ENCODE results near the gene HGFAC.

The HGFAC gene

DNA sequence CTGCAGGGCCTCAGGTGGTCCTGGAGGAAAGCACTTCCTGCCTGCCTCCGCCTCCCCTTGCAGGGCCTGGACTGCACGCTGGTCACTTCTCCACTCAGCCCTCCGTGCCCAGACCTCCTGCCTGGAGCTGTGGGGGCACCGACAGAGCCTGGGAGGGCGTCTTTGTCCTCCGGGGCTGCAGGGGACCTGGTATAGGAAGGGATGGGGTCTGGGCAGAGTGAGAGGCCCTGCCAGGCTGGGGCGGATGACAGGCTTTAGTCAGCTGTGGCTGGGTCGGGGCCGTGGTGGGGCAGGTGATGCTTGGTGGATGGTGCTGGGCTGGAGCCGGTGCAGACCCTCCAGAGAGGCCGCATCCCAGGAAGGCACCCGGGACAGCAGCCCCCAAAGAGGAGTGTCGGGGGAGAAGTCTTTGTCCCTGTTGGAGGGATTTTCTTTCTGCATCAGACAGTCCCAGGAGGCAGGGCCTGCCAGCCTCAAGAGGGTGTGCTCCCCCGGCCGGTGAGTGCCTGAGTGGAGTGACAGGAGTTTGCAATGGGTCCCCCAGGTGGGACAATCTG, 22.7 kb downstream of the HGFAC start:
- DNase-seq = no peak

DNA sequence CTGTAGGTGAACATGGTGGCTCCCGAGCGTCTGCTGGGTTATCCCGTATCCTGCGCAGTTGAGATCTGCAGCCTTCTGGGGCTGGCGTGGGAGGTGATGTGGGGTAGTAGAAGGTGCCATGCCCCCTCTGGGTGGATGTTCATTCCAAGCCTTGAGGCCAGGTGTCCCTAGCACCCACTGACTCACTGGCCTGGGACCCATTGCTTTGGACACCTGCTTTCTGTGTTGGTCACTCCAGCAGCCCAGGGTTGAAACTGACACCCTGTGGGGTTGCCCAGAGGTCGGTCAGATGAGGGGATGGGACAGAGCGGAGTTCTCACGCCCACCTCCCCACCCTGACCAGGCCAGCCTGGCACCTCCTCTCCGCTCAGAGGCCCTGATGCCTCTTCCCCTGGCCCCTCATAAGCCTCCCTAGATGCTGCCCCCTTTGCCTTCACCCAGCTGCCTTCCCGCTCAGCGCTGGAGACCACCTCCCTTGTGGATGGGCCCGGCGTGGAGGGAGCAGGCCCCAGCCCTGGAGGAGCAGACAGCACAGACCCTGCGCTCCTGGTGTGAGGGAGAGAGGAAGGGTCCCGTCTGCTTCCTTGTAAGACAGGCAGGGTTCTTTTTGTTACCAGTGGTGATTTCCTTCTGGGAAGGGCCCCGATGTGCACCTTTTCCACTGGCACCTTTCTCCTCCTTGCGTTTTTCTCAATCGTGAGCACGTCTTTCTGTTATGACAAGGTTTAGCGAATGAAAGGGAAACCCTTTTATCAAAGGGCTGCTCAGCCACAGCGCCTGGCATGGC, 23.3 kb downstream of the HGFAC start:
- DNase-seq = no peak

DNA sequence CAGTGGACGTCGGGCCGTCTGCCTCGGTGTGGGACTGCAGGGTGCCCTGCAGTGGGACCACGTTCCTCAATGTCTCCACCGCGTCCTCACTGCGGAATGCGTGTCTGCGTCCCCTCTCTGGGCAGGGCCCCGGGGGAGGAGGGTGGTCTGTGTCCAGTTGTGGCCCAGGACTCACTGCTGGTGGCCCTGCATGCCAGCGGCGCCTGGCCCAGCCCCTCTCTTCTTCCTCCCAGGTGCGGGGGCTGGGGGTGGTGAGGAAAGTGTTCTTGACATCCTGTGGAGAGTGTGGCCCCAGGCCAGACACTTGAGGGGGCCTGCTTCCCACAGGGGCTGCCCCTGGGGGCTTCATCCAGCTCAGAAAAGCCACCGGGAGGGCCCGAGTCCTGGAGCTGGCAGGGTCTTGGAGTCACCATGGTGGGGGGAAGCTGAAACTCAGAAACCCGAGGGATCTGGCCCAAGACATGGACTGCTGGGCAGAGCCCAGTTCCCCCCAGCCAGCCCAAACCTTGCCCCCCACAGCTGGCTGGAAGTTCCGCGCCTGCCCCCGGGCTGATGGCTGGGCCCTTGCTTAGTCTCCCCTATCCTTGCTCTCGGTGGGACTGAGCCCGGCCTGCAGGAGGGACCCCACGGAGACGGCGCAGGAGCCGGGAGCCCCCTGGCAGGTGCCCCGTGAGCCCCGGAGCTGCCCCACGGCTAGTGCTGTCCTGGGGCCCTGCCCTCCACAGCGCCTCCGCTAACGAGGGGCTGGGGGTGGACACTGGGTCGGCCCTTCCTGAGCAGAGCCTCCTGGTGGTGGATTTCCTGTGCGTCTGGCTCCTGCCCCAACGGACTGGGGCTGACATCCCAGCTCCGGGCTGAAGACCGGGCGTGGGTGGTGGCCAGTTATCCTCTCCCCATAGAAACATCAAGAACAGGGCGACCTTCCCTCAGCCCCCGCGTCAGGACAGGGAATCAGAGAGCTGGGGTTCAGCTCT, 24.2 kb downstream of the HGFAC start:
- no peak for DNase-seq

DNA sequence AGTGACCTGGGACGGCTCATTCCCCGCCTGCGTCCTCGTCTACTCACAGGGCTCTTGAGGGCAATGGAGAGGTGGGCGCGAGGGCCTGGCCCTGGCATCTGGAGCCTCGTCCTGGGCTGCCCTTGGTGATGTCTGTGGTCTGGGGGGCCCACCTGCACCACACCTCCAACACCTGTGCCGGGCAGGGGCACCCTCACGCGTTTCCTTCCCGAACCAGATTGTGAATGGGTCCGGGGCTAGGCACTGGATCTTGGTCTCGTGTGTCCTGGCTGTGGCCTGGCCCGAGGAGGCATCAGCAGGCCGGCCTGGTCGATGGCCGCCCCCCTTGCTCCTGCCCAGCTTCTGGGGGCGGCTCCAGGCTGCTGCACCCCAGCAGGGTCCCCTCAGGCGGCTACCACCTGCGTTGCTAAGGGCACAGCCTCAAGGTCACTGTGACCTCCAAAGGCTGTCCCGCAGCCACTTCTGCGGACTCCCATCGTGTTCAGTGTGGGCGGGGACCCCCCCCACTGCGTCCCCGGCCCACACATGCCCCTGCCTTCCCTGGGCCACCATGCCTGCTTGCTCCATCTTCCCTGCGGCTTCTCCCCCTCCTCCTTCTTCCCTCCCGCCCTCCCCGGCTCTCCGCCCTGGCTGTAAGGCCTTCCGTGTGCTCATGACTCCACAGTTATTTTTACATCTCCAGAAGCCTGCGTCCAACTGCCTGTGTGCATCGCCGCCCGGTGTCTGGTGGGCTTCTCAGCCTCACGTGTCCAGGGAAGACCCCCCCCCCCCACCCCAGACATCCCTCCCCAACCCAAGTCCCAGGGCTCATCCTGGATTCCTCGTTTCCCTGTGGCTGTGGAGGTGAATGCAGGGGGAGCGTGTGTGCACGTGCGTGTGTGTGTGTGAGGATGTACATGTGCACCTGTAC, 25.2 kb downstream of the HGFAC start:
- no peak for DNase-seq

DNA sequence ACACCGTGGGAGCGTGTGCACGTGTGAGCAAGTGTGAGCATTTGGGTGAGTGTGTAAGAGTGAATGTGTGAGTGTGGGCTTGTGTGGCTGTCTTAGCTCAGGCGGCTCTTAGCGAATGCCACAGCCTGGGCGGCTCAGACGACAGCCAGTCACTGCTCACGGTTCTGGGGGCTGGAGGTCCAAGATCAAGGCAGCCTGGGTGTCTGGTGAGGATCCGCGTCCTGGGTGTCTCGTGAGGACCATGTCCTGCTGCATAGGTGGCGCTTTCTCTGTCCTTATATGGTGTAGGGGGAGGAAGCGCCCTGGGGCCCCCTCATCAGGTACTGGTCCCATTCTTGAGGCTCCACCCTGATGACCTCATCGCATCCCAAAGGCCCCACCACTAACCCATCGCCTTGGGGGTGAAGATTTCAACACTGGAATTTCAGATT, 25.8 kb downstream of the HGFAC start:
- no peak for DNase-seq

DNA sequence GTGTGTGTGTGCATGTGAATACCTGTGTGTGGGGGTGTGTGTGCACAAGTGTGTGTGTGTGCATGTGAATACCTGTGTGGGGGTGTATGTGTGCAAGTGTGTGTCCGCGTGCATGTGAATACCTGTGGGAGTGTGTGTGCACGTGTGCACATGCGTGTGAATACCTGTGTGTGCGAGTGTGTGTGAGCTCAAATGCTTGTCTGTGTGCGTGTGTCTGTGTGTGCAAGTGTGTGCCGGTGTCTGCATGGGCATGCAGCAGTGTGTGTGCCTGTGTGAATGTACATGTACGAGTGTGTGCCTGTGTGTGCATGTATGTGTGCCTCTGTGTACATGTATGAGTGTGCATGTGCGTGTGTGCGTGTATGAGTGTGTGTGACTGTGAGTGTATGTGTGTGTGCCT, 26.4 kb downstream of the HGFAC start:
- no peak for DNase-seq

DNA sequence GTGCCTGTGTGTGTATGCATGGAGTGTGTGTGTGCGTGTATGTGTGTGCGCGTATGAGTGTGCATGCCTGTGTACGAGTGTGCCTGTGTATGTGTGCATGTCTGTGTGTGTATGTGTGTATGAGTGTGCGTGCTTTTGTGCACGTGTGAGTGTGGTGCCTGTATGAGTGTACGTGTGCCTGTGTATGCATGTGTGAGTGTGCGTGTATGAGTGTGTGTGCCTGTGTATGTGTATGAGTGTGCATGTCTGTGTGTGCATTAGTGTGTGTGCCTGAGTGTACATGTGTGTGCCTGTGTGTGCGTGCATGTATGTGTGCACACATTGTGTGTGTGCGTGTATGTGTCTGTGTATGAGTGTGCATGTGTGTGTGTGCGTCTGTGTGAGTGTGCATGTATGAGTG, 27.0 kb downstream of the HGFAC start:
- no peak for DNase-seq

DNA sequence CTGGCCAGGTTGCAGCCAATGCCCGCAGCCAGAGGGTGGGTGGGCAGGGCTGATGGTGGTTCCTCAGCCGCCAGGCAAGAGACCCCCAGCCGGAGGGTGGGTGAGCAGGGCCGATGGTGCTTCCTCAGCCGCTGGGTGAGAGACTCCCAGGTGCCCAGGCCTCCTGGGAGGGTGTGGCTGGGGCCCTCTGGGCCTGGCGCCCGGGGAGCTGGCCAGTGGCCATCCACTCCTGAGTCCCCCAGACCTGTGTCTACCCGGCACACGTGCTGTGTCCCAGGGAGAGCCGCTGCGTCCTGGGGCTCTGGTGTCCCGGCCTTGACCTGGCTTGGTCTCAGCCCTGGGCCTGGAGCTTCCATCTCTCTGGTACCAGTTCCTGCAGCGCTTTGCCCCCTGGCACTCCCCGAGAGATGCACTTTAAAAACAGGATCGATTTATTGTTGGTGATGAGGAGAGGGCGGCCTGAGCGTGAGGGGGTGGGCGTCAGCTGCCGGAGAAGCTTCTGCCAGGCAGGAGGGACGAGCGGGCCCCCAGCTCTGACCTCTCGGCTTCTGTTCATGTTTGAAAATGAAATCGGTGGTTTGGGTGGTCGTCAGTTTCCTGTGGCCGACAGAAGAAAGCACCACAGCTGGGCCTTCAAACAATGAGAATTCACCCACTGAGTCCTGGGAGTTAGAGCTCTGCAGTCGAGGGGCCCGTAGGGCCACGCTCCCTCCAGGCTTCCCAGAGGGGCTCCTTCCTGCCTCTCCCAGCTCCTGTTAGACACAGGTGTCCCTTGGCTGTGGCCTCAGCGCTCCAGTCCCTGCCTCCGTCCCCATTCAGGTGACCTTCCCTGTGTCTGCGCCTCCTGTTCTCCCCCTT, 27.8 kb downstream of the HGFAC start:
- no peak for DNase-seq

DNA sequence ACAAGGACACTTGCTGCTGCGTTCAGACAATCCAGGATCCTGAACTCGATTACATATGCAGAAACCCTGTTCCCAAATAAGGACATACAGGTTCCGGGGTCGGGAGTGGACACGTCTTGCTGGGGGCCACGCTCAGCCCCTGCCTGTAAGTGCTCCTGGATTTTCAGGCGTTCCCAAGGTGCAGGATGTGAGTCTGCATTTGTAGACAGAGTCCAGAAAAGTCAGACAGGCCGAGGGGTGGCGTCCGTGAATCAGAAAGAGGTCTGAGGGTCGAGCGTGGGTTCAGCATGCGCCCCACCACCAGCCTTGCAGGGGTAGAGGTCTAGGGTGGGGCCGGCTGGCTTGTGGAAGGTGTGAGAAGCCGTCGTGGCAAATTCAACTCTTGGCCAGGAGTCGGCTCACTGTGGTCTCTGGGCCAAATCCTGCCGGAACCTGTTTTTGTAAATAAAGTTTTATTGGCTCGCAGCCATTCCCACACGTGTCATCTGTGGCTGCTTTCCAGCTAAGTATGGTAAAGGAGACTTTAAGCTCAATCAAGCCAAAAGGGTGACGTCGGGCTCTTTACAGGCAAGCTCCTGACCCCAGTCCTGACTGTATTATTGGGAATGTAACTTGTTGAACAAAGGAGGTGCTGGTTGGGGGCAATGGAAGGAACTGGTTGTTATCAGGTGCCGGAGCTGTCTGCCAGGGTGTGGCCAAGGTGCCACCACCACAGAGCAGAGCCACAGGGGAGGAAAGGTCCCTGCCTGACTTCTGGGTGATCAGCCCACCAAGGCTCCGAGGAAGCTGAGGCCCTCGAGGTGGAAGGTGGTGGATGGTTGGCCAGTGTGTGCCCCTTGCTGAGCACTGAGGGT, 28.7 kb downstream of the HGFAC start:
- no peak for DNase-seq

DNA sequence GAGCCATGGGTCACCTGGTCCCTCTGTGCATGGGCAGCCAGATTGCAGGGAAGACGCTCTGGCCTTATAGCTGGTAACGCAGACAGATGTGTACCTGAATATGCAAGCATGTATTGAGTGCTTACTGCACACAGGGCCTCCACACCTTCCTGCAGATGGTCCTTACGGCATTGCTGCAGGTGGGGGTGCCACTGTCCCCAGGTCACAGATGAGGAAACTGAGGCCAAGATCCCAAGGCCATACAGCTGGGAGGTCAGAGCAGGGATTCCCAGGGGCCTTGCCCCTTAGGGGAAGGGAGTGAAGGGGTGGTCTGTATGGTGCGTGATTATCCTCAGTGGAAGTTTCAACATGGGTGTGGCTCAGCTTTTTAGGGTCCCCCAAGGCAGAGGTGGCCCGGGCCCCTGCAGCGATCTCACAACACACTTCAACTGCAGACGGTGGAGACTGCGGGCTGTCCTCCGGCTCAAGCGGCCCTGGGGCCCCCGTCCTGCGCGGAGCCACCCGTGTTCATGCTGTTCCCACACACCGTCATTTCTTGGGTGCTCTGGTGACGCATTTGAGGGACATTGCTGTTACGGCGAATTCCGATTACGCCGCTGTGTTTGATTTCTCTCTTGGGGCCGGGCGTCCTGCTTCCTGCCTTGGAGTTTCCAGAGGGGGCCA, 29.5 kb downstream of the HGFAC start:
- no peak for DNase-seq

DNA sequence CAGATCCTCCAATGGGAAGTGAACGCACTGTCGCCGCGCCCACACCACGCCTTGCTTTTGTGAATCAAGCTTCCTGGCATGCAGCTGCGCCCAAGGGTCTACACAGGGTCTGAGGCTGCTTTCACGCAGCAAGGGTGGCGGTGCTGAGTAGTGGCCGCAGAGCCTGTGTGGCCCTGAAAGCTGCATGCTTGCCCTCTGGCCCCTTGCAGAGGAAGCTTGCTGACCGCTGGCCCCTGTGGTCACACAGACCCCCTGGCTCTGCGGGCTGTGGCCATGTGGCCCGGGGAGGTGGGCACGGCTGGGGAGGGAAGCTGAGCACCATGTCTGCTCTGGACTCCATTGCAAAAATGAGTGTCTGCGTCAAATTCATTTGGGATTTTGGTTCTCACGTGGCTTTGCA, 30.1 kb downstream of the HGFAC start:
- DNase-seq = no peak

DNA sequence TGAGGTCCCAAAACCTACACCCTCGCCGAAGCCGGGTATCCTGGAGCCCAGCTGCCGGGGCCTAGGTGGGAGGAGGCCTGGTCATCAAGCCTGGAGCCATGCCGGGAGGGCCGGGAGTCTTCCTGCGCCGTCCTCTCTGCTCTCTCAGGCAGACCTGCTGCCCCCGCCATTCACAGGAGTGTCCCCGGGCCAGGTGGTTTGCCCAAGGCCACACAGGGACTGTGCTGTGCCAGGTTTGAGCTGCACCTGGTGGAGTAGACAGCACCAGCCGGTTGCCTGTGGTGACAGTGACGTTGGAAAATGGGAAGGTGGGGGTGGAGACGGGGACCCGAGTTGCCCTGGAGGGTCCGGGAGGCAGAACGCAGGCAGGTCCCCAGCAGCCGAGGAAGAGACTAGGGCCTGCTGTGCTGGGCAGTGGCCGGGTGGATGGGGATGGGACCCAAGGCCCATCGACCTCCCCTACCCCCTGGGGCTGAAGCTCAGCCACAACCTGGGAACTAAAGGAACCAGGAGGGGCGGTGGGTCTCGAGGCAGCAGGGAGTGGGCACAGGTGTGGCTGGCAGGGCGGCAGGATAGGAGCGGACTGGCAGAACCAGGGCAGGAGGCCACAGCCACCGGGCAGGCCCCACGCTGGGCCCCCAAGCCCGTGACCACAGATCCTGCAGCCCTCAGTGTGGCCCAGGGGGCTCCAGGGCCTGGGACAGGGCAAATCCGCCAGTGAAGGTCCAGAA, 30.8 kb downstream of the HGFAC start:
- no peak for DNase-seq

DNA sequence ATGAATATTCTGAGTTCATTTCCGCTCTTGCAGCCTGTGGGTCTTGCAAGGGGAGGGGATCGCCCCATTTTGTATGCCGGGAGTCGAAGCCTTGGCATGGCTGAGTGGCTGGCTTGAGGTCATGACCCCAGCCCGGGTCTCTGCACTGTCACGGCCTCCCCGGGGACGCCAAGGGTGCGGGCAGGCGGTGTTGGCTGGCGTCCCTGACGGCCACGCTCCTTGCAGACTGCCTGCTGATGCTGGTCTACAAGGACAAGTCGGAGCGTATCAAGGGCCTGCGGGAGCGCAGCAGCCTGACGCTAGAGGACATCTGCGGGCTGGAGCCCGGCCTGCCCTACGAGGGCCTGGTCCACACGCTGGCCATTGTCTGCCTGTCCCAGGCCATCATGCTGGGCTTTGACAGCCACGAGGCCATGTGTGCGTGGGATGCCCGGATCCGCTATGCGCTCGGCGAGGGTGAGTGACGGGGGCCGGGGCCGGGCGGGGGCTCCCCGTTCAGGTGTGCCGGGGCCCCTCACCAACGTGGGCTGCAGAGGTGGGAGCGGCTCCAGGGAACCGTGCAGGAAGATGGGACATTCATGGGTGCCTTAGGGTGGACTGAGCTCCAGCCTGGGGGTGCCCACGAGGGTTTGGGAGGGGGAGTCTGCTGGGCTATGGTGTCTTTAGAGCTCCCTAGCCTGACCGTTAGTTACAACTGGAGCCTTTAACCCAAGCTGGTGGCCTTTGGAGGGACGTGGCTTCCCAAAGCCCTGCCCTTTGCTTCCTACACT, 31.6 kb downstream of the HGFAC start:
- DNase-seq = no peak

DNA sequence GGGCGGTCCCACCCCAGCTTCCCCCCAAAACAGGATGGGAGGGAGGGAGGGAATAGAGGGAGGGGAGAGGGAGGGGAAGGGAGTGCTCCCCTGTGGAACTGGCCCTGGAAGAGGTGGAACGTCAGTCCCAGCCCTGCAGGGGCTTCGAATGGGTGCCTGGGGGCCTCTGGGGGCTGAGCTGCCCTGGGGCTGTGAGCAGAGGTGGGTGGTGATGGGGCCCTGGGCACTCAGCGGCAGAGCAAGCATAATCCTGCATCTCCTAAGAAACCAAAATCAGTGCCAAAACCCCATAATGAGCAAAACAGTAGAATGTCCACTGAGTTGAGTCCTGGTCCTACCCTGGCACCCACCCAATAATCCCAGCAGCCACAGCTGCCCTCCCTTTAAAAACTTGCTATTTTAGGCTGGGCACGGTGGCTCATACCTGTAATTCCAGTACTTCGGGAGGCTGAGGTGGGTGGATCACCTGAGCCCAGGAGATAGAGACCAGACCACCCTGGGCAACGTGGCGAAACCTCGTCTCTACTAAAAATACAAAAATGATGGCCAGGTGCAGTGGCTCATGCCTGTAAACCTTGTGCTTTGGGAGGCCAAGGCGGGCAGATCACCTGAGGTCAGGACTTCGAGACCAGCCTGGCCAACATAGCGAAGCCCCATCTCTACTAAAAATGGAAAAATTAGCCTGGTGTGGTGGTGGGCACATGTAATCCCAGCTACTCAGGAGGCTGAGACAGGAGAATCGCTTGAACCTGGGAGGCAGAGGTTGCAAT, 32.4 kb downstream of the HGFAC start:
- no peak for DNase-seq

DNA sequence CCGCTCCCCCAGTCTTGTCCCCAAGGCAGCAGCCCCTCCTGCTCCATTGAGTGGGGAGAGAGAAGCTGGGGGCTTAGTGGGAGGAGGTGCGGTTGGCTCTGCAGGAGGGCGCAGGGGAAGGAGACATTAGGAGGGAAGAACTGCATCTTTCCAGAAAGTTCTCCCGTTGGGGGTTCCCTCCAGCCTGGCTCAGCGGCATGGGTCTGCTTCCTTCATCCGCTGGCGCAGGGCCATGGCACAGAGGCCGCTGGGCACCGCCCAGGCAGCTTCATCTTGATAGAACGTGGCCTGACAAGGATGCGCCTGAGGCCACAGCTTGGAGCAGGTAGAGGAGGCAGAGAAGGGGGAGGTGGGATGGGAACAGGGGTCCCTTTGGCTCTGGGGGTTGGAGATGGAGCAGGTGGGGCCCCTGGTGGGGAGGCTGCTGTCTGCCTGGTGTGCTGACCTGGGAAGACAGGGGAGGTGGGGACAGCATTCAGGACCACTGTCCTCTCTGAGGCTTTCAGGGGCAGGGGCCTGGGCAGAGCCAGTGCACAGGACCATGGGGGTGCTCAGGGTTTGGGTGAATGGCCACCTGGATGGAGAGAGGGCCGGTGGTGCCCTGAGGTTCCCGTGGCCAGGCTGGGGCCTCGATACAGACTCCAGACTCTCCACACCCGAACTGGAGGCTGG, 33.4 kb downstream of the HGFAC start:
- no peak for DNase-seq

DNA sequence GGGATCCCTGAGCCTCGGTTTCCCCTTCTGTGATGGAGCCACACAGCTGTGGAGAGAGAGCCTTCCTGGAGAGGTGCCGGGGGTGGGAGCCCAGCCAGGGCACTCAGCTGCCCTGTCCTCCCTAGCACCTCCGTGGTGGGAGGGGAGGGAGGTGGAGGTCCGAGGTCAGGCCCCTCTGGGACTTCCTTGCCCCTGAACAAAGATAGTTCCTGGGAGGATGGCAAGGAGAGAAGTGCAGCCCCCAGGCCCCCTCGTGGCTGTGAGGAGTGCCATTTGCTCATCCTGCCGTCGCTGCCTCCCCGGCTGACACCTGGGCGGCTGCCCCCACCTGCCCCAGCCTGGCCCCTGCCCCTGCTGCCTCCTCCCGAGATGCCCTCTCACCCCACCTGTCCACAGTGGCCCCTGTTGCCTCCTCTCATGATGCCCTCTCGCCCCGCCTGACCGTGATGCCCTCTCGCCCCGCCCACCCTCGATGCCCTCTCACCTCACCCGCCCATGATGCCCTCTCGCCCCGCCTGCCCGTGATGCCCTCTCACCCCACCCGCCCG, 34.0 kb downstream of the HGFAC start:
- DNase-seq = no peak

DNA sequence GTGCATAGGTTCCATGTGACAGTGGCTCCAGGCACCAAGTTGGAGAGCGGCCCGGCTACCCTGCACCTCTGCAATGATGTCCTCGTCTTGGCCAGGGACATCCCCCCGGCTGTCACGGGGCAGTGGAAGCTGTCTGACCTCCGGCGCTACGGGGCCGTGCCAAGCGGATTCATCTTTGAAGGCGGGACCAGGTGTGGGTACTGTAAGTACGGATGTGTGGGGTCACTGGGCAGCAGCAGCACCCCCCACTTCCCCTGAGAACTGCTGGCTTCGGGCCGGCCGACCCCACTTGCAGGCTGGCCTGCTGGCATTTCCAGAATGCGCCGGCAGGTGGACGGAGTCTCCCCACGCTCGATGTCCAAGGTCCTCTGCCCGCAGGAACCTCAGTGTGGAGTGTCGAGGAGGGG, 34.6 kb downstream of the HGFAC start:
- no peak for DNase-seq

All from SW 1271 (cell line).